Measurements from ENCODE around the gene KDM8.

GRCh38 chr16:27242868-27243590, 39.7 kb downstream of the KDM8 start:
- TF ChIP-seq CTCF (IDR thresholded peaks at IDR 0.05) (peak in 1 of 3 experiments; percentile 4), POLR2A (IDR thresholded peaks at IDR 0.05; ENCODE audit: low read depth) (no peak)
